H1 (cell line): ENCODE results near the gene SRXN1. TPM values are rescaled to one million over a fixed set of nuclear protein-coding genes. Genes with fewer than 3 reads are reported as not detected.

Experiments
- CTCF ChIA-PET: fragments of 300-600 bp; sonication (Branson Sonifier 250); formaldehyde crosslinking; loops from one replicate; lab custom pipeline; 2021; ENCODE audit not compliant: partially characterized antibody; lab: Charles Lee
- POLR2A ChIA-PET: fragments of 300-600 bp; sonication (Branson Sonifier 250); formaldehyde crosslinking; loops from one replicate; lab custom pipeline; 2021; ENCODE audit warnings: inconsistent platforms; ENCODE audit not compliant: partially characterized antibody; lab: Charles Lee
- DNase-seq, 2 experiments: peaks; one replicate each; pipeline versions ENCODE4 v3.0.0 to v3.0.0-alpha.2; 2010 to 2022; ENCODE audit warnings: low spot score in 2 of 2, low read depth in 1 of 2, mixed read lengths in 1 of 2
- FAIRE-seq: peaks from 2 replicates; lab custom pipeline; 2011; peaks lifted over from hg19 to GRCh38; lab: Jason Lieb, UNC
- H2AFZ ChIP-seq: 2 replicates; pipeline ENCODE4 v1.8.1; 2012; ENCODE audit warnings: low read length, inconsistent platforms
- H2AK5ac ChIP-seq: 2 replicates; pipeline ENCODE4 v1.6.1; 2013; ENCODE audit warnings: low read depth, low read length
- H2BK120ac ChIP-seq: replicated peaks from 2 replicates; pipeline ENCODE3; 2013; ENCODE audit warnings: low read depth, low read length, inconsistent platforms
- H2BK12ac ChIP-seq: 2 replicates; pipeline ENCODE4 v1.6.1; 2013; ENCODE audit warnings: low read depth, low read length
- H2BK15ac ChIP-seq: 2 replicates; pipeline ENCODE4 v1.6.1; 2013; ENCODE audit warnings: low read length
- H2BK20ac ChIP-seq: 2 replicates; pipeline ENCODE4 v1.6.1; 2013; ENCODE audit warnings: low read length
- H2BK5ac ChIP-seq: 2 replicates; pipeline ENCODE4 v1.6.1; 2013; ENCODE audit warnings: low read depth, low read length
- H3K14ac ChIP-seq: 2 replicates; pipeline ENCODE4 v1.6.1; 2013; ENCODE audit warnings: inconsistent platforms; ENCODE audit not compliant: insufficient read length
- H3K18ac ChIP-seq: 2 replicates; pipeline ENCODE4 v1.6.1; 2013; ENCODE audit warnings: low read length; ENCODE audit errors: extremely low read depth
- H3K23ac ChIP-seq: 2 replicates; pipeline ENCODE4 v1.6.1; 2013; ENCODE audit warnings: inconsistent platforms; ENCODE audit not compliant: insufficient read length
- H3K23me2 ChIP-seq: 2 replicates; pipeline ENCODE4 v1.6.1; 2013; ENCODE audit warnings: low read depth, low read length
- H3K27ac ChIP-seq: 2 replicates; pipeline ENCODE4 v1.6.1; 2011; ENCODE audit warnings: low read depth, low read length, inconsistent platforms
- H3K27me3 ChIP-seq, 4 experiments: replicated peaks in 1 of 4; 1 replicate in 1 of 4; 2 replicates in 3 of 4; pipeline versions ENCODE4 v1.6.1 to v1.8.1; 2011 to 2013; ENCODE audit warnings: low read length in 3 of 4, mild to moderate bottlenecking in 3 of 4, inconsistent platforms in 2 of 4, mixed read lengths in 2 of 4, moderate library complexity in 1 of 4; ENCODE audit not compliant: control insufficient read depth in 3 of 4, insufficient read depth in 3 of 4; ENCODE audit errors: extremely low read depth in 1 of 4
- H3K36me3 ChIP-seq, 4 experiments: 2 replicates each; pipeline versions ENCODE4 v1.6.1 to v1.8.1; 2011 to 2013; ENCODE audit warnings: mild to moderate bottlenecking in 4 of 4, low read length in 3 of 4, moderate library complexity in 2 of 4, control low read depth in 1 of 4, inconsistent platforms in 1 of 4; ENCODE audit not compliant: insufficient read depth in 4 of 4, control insufficient read depth in 2 of 4
- H3K4ac ChIP-seq: replicated peaks from 2 replicates; pipeline ENCODE3; 2013; ENCODE audit warnings: low read length, low read depth, mixed read lengths, inconsistent platforms; ENCODE audit not compliant: insufficient read length
- H3K4me1 ChIP-seq, 4 experiments: replicated peaks in 1 of 4; 1 replicate in 1 of 4; 2 replicates in 3 of 4; pipeline versions ENCODE4 v1.6.1 to v1.8.1; 2011 to 2013; ENCODE audit warnings: low read length in 3 of 4, inconsistent platforms in 2 of 4, mixed read lengths in 1 of 4; ENCODE audit not compliant: insufficient read depth in 4 of 4, control insufficient read depth in 3 of 4
- H3K4me2 ChIP-seq, 2 experiments: 2 replicates each; pipeline versions ENCODE4 v1.6.1 to v1.8.1; 2011 to 2013; ENCODE audit warnings: low read depth in 2 of 2, low read length in 2 of 2, control low read depth in 1 of 2, inconsistent platforms in 1 of 2, mild to moderate bottlenecking in 1 of 2; ENCODE audit not compliant: insufficient read depth in 1 of 2
- H3K4me3 ChIP-seq, 4 experiments: fragments of 200-600, 300-600 bp in 1 of 4; sonication (generic), shearing (Covaris generic), sonication (Bioruptor Twin) in 1 of 4; 2 replicates each; pipeline versions ENCODE4 v1.5.1 to v1.8.1; 2011 to 2016; ENCODE audit warnings: low read length in 4 of 4, low read depth in 3 of 4, control low read depth in 2 of 4, inconsistent platforms in 2 of 4, mild to moderate bottlenecking in 2 of 4, mixed read lengths in 1 of 4, moderate library complexity in 1 of 4; ENCODE audit not compliant: insufficient read depth in 2 of 4; ENCODE audit errors: extremely low read depth in 1 of 4
- H3K56ac ChIP-seq: replicated peaks from 2 replicates; pipeline ENCODE3; 2013; ENCODE audit warnings: low read depth, mild to moderate bottlenecking, mixed read lengths, low read length, inconsistent platforms; ENCODE audit not compliant: insufficient read length
- H3K79me1 ChIP-seq: 2 replicates; pipeline ENCODE4 v1.6.1; 2013; ENCODE audit warnings: low read depth, low read length, control low read depth
- H3K79me2 ChIP-seq, 2 experiments: 2 replicates each; pipeline versions ENCODE4 v1.6.1 to v1.8.1; 2012 to 2013; ENCODE audit warnings: low read length in 2 of 2, mild to moderate bottlenecking in 2 of 2, inconsistent platforms in 1 of 2; ENCODE audit not compliant: insufficient read depth in 2 of 2, control insufficient read depth in 1 of 2
- H3K9ac ChIP-seq, 4 experiments: replicated peaks in 1 of 4; 1 replicate in 1 of 4; 2 replicates in 3 of 4; pipeline versions ENCODE4 v1.6.1 to v1.8.1; 2011 to 2013; ENCODE audit warnings: low read depth in 3 of 4, low read length in 3 of 4, control low read depth in 2 of 4, mild to moderate bottlenecking in 2 of 4, moderate library complexity in 2 of 4, inconsistent platforms in 1 of 4; ENCODE audit errors: extremely low read depth in 1 of 4
- H3K9me3 ChIP-seq, 2 experiments: 2 replicates each; pipeline versions ENCODE4 v1.6.1 to v1.8.1; 2012 to 2013; ENCODE audit warnings: mild to moderate bottlenecking in 2 of 2, moderate library complexity in 2 of 2, control low read depth in 1 of 2, inconsistent platforms in 1 of 2, low read depth in 1 of 2, low read length in 1 of 2, mixed read lengths in 1 of 2; ENCODE audit not compliant: insufficient read depth in 2 of 2
- H4K20me1 ChIP-seq, 2 experiments: replicated peaks in 1 of 2; 2 replicates each; pipeline versions ENCODE3 to v1.8.1; 2011 to 2013; ENCODE audit warnings: inconsistent platforms in 2 of 2, low read length in 2 of 2, mild to moderate bottlenecking in 1 of 2; ENCODE audit not compliant: insufficient read depth in 2 of 2, control insufficient read depth in 1 of 2
- H4K5ac ChIP-seq: 2 replicates; pipeline ENCODE4 v1.6.1; 2013; ENCODE audit warnings: low read length, low read depth, mixed read lengths, inconsistent platforms; ENCODE audit not compliant: insufficient read length
- H4K8ac ChIP-seq: 2 replicates; pipeline ENCODE4 v1.8.0; 2013; ENCODE audit warnings: mild to moderate bottlenecking, moderate library complexity, low read length, inconsistent platforms; ENCODE audit not compliant: insufficient read depth; ENCODE audit errors: extremely low read depth
- H4K91ac ChIP-seq: replicated peaks from 2 replicates; pipeline ENCODE3; 2013; ENCODE audit warnings: low read length, mixed read lengths, inconsistent platforms; ENCODE audit not compliant: insufficient read length
- CTBP2 ChIP-seq: IDR thresholded peaks from 2 replicates; pipeline ENCODE4 v1.7.0; 2011; ENCODE audit warnings: borderline replicate concordance, mild to moderate bottlenecking, moderate library complexity, mixed read lengths, low read length; ENCODE audit not compliant: insufficient read depth, insufficient read length
- PHF8 ChIP-seq: fragments of 200-600 bp; sonication (generic); conservative IDR thresholded peaks from 2 replicates; pipeline ENCODE4 v1.7.1; 2012; ENCODE audit warnings: low read depth, mild to moderate bottlenecking, inconsistent platforms, low read length, moderate library complexity
- POLR2A ChIP-seq, 2 experiments: IDR thresholded peaks; 1 replicate in 1 of 2; 2 replicates in 1 of 2; pipeline ENCODE4 v1.6.1; 2011; ENCODE audit warnings: low read depth in 2 of 2, low read length in 2 of 2, mild to moderate bottlenecking in 2 of 2; ENCODE audit errors: control extremely low read depth in 1 of 2
- POU5F1 ChIP-seq: IDR thresholded peaks from 2 replicates; pipeline ENCODE4 v1.6.1; 2011; ENCODE audit warnings: low read depth, mild to moderate bottlenecking, low read length, moderate library complexity
- WGBS, 2 experiments: shearing (Covaris generic) in 1 of 2; methylation state at CpG; one replicate each; pipeline versions ENCODE4 v1.1.6 to v1.1.7; 2013 to 2015; ENCODE audit warnings: low lambda C conversion rate in 2 of 2, mixed read lengths in 2 of 2, inconsistent platforms in 1 of 2, low coverage in 1 of 2, missing lambda C conversion rate in 1 of 2; ENCODE audit not compliant: insufficient replicate concordance in 2 of 2, insufficient coverage in 1 of 2, insufficient read length in 1 of 2; ENCODE audit errors: extremely low coverage in 1 of 2, missing lambda C conversion rate in 1 of 2; 5-methylcytosine and 5-hydroxymethylcytosine counted together
- polyA plus RNA-seq, 7 experiments: library from polyadenylated mRNA; depleted of rRNA in 3 of 7; stranded (reverse) in 5 of 7; unstranded in 2 of 7; fragments of >200 nt in 5 of 7; fragments of 200-250 nt in 2 of 7; gene quantifications; 1 replicate in 5 of 7; 2 replicates in 1 of 7; 4 replicates in 1 of 7; pipeline versions ENCODE4 v1.2.1 to v1.2.3, GENCODE V29; 2011 to 2013; ENCODE audit warnings: missing spikeins in 2 of 7, mixed read lengths in 2 of 7
- total RNA-seq: library from RNA; stranded (reverse); fragmentation: NEBNext Ultra II Directional; extraction: Animal tissue kit (Norgen Biotek cat#: 25700); gene quantifications from 2 replicates; pipeline ENCODE4 v1.2.1, GENCODE V29; 2021
- TF ChIP-seq, protein P1 (sequence below): IDR thresholded peaks from 2 replicates; pipeline ENCODE4 v1.6.1; 2012; ENCODE audit warnings: low read length, inconsistent platforms

The SRXN1 gene
- total and polyA plus RNA-seq, 2 of the 8 experiments (the other 6 are each of a cell fraction or from before 2014, with no cell fraction given), result 12.2 to 15.8 TPM

DNA sequence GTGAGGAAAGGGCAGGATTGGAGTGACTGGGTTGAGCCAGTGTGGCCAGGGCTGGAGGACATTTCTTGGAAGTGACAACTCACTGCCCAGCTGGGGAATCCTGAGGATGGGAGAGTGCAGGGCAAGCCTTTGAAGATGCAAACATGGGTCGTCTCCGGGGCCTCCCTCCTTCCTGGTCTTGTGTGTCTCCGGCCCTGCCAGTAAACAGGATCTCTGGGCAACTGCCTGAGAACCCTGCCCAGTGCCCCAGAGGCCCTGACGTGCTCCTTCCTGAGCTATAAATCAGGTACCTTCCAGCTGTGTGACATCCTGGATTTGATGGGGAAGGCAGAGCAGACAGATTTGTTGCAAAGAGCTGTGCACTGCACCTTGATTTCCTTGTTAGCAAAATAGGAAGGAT, 30.0 kb downstream of the SRXN1 start:
- Histone ChIP-seq H4K91ac (no peak overlapping the region), H3K4ac (no peak overlapping the region)

More for the DNA sequence above, 30.0 kb downstream of the SRXN1 start:
- no peak overlapping the region; a peak in 1 of 7 replicates for H3K9ac ChIP-seq
- no peak for FAIRE-seq
- H2BK5ac ChIP-seq, result no peak overlapping the region
- H2AFZ ChIP-seq, result 0 out of 2 replicates have a peak overlapping the region, but pooled peaks have one; percentile 17
- H2BK12ac ChIP-seq, result no peak overlapping the region
- H3K79me2 ChIP-seq, result no peaks in the 10 kb centered on the region
- H3K4me2 ChIP-seq, result no peak overlapping the region
- TF ChIP-seq PHF8, result no peak
- TF ChIP-seq, protein P1, sequence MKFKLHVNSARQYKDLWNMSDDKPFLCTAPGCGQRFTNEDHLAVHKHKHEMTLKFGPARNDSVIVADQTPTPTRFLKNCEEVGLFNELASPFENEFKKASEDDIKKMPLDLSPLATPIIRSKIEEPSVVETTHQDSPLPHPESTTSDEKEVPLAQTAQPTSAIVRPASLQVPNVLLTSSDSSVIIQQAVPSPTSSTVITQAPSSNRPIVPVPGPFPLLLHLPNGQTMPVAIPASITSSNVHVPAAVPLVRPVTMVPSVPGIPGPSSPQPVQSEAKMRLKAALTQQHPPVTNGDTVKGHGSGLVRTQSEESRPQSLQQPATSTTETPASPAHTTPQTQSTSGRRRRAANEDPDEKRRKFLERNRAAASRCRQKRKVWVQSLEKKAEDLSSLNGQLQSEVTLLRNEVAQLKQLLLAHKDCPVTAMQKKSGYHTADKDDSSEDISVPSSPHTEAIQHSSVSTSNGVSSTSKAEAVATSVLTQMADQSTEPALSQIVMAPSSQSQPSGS, result no peak
- no peak for TF ChIP-seq POU5F1
- TF ChIP-seq POLR2A (IDR thresholded peaks at IDR 0.05; ENCODE audit: control extremely low read depth in 1 of 2, low read depth in 2 of 2, low read length in 2 of 2), result no peak
- no peak for TF ChIP-seq CTBP2
- TF ChIP-seq, all 59 proteins: peak for 0
- CTCF ChIA-PET, result interaction anchor here (0.7 to 3.2 kb wide), 9 partner anchors 8 to 138 kb away, joined by 3 to 10 read pairs (median 3); no protein-coding TSS in a partner anchor
- Histone ChIP-seq H2AK5ac (no peak overlapping the region), H3K14ac (no peak overlapping the region), H3K18ac (no peak overlapping the region), H3K4me1 (0 out of 7 replicates have a peak, but pooled peaks cover 0 to 5% (median 2%) of the 10 kb centered on the region in 4 experiments), H3K56ac (no peak overlapping the region), H3K9me3 (no peaks in the 10 kb centered on the region), H3K27ac (no peak overlapping the region), H2BK20ac (no peak overlapping the region), H3K23me2 (no peaks in the 10 kb centered on the region), H4K8ac (no peak overlapping the region), H3K36me3 (no peaks in the 10 kb centered on the region), H3K23ac (no peak overlapping the region), H2BK15ac (no peak overlapping the region), H3K27me3 (no peaks in the 10 kb centered on the region), H2BK120ac (no peak overlapping the region), H4K5ac (no peak overlapping the region), H3K4me3 (no peak overlapping the region), H3K79me1 (no peaks in the 10 kb centered on the region), H4K20me1 (no peaks in the 10 kb centered on the region)
- POLR2A ChIA-PET, result interaction anchor here (1.0 kb wide), 1 partner anchor 235 kb away, joined by 3 read pairs; no protein-coding TSS in a partner anchor
- WGBS, 2 experiments, result 70% methylated on average over 4 of the region's 4 CpGs; no CpG with 5 or more reads in 1 of the 2 experiments
- no peak for DNase-seq
